GM19395 (cell line): ENCODE results near the gene CCNF.

Experiments used
- ATAC-seq: cut with Tn5 transposase; IDR thresholded peaks from one replicate; pipeline ENCODE4 v1.9.1; 2021; ENCODE audit warnings: mild to moderate bottlenecking, moderate library complexity; ENCODE audit not compliant: unreplicated experiment

CCNF gene

GRCh38 chr16:2456551-2457153, 27.4 kb downstream of the CCNF start:
- no peak for ATAC-seq

- ATAC-seq: no peak
These were observed 28.0 kb downstream of the CCNF start for GRCh38 chr16:2457267-2457666.

GRCh38 chr16:2457946-2458345, 28.7 kb downstream of the CCNF start:
- no peak for ATAC-seq

GRCh38 chr16:2458887-2459646, 29.8 kb downstream of the CCNF start:
- no peak for ATAC-seq

- ATAC-seq: peak; percentile 83
These were observed 30.6 kb downstream of the CCNF start, which contains the start of gene TEDC2 for GRCh38 chr16:2459647-2460390. TEDC2 (plus strand) TSS chr16:2460109; CDS start chr16:2460145, 36 bp downstream.

- peak; percentile 16 for ATAC-seq
These were observed 31.1 kb downstream of the CCNF start for GRCh38 chr16:2460391-2460713.

GRCh38 chr16:2460916-2461315, 31.7 kb downstream of the CCNF start:
- no peak for ATAC-seq

- ATAC-seq: no peak
These were observed 33.0 kb downstream of the CCNF start for GRCh38 chr16:2462031-2462866.

- ATAC-seq: no peak
These were observed 35.1 kb downstream of the CCNF start for GRCh38 chr16:2464333-2464732.

- no peak for ATAC-seq
These were observed 36.6 kb downstream of the CCNF start for GRCh38 chr16:2465653-2466415.

GRCh38 chr16:2466667-2467527, 37.6 kb downstream of the CCNF start:
- ATAC-seq: no peak

GRCh38 chr16:2467528-2468232, 38.4 kb downstream of the CCNF start:
- ATAC-seq: no peak

- ATAC-seq: no peak
These were observed 39.0 kb downstream of the CCNF start for GRCh38 chr16:2468233-2468724.

- no peak for ATAC-seq
These were observed 39.6 kb downstream of the CCNF start for GRCh38 chr16:2468725-2469398.

GRCh38 chr16:2469399-2470233, 40.4 kb downstream of the CCNF start:
- ATAC-seq: no peak

- ATAC-seq: no peak
These were observed 41.0 kb downstream of the CCNF start for GRCh38 chr16:2470234-2470601.

GRCh38 chr16:2470603-2471015, 41.4 kb downstream of the CCNF start:
- no peak for ATAC-seq
